Transverse colon (tissue), 4 donors: ENCODE results near the gene HADH. TPM values are rescaled to one million over a fixed set of nuclear protein-coding genes. Genes with fewer than 3 reads are reported as not detected.

Experiments used
- DNase-seq: peaks from one replicate; pipeline ENCODE4 v3.0.0-alpha.2; 2019
- H3K27ac ChIP-seq, 4 donors: fragments of 200-600 bp; sonication (generic); 2 replicates each; pipeline ENCODE4 v1.5.1; 2016 to 2018; ENCODE audit warnings: inconsistent platforms in 4 of 4
- H3K27me3 ChIP-seq: fragments of 200-600 bp; sonication (generic); 2 replicates; pipeline ENCODE4 v1.5.1; 2017; ENCODE audit warnings: inconsistent platforms
- H3K36me3 ChIP-seq, 4 donors: fragments of 200-600 bp; sonication (generic); 2 replicates each; pipeline ENCODE4 v1.5.1; 2017 to 2019; ENCODE audit warnings: inconsistent platforms in 4 of 4
- H3K4me1 ChIP-seq, 4 donors: fragments of 200-600 bp; sonication (generic); 2 replicates each; pipeline ENCODE4 v1.5.1; 2017 to 2020; ENCODE audit warnings: inconsistent platforms in 4 of 4
- H3K4me3 ChIP-seq, 4 donors: fragments of 200-600 bp; sonication (generic); 1 replicate in 1 of 4; 2 replicates in 3 of 4; pipeline versions ENCODE4 v1.5.1 to v1.6.1; 2017 to 2019; ENCODE audit warnings: inconsistent platforms in 4 of 4
- H3K9me3 ChIP-seq, 2 donors: fragments of 200-600 bp; sonication (generic); 2 replicates each; pipeline ENCODE4 v1.5.1; 2017 to 2019; ENCODE audit warnings: inconsistent platforms in 2 of 2
- EP300 ChIP-seq: sonication (generic); formaldehyde crosslinking; IDR thresholded peaks from one replicate; pipeline ENCODE4 v1.6.1; 2017; ENCODE audit warnings: antibody characterized with exemption, low read depth
- POLR2A ChIP-seq: fragments of 450-650 bp; IDR thresholded peaks from one replicate; pipeline ENCODE4 v1.6.1; 2016; ENCODE audit warnings: antibody characterized with exemption, mild to moderate bottlenecking, moderate library complexity
- POLR2AphosphoS5 ChIP-seq, 3 donors: sonication (generic); formaldehyde crosslinking; IDR thresholded peaks; one replicate each; pipeline ENCODE4 v1.6.1; 2016; ENCODE audit warnings: antibody characterized with exemption in 3 of 3
- WGBS, 2 donors: methylation state at CpG; one replicate each; pipeline ENCODE4 v1.1.5; 2018; ENCODE audit warnings: low coverage in 1 of 2; 5-methylcytosine and 5-hydroxymethylcytosine counted together
- in situ Hi-C, 4 donors: fragments of 200-750 bp; cut with MboI; loops; one replicate each; pipeline versions ENCODE4 v1.15.0 to v1.15.1; 2017; ENCODE audit warnings: low sequenced_read_pairs in 3 of 4, low pct_ligation_motif_present in 1 of 4, low pct_unique_long_range_greater_than_20kb in 1 of 4
- intact Hi-C: fragments of 100-400 bp; cut with DNase I; formaldehyde crosslinking; loops from one replicate; pipeline ENCODE4 v1.15.1; 2023; ENCODE audit warnings: low total_unique reads
- total RNA-seq, 4 donors: library from RNA; depleted of rRNA; stranded (reverse); fragments of >200 nt; gene quantifications; one replicate each; pipeline ENCODE4 v1.1.0, GENCODE V29; 2016
- TF ChIP-seq, protein P1 (sequence below), 5 experiments: fragments of 200-600 bp in 3 of 5; fragments of 450-650 bp in 2 of 5; sonication (generic) in 3 of 5; IDR thresholded peaks; 1 replicate in 2 of 5; 2 replicates in 3 of 5; pipeline ENCODE4 v1.5.1; 2016 to 2017; ENCODE audit warnings: antibody characterized with exemption in 5 of 5, inconsistent platforms in 3 of 5, mild to moderate bottlenecking in 2 of 5, moderate library complexity in 1 of 5

The HADH gene
- total RNA-seq, 4 donors from 2014 or later, result 47.5 to 135 (median 117) TPM

DNA sequence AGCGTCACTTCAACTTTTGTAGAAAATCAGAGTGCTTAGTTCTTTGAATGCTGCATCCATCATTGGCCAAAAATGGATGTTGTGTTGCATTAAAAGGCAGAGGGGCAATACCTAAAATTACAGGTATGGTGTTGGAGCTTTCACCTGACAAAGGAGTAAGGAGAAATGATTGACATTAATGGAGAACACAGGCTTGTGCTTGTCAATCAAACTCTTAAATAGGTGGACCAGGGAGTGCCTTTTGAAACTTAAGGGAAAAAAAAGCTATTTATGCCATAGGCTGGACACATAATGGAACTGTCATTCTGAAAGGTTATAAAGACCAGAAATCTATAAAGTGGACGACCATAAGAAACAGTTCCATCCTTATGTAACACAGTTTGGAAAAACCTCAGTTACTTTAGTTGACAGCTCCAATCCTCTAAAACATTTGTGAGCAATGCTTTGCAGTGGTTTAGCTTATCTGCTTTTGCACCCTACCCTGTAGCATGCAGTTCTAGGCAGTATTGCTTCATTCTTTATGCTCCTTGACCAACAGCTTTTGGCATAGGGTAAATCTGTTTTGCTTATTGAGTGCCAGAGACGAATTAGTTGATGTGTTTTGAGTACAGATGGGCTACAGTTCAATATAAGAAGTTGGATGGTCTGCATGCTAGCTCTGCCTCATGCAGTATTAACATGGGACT lies 2.4 kb downstream of the HADH start:
- WGBS, 2 donors, result 46 to 63% methylated on average over 2 to 3 of the region's 3 CpGs
- TF ChIP-seq POLR2AphosphoS5 (IDR thresholded peaks at IDR 0.05) (no peak), POLR2A (no peak), EP300 (no peak)
- TF ChIP-seq, protein P1, sequence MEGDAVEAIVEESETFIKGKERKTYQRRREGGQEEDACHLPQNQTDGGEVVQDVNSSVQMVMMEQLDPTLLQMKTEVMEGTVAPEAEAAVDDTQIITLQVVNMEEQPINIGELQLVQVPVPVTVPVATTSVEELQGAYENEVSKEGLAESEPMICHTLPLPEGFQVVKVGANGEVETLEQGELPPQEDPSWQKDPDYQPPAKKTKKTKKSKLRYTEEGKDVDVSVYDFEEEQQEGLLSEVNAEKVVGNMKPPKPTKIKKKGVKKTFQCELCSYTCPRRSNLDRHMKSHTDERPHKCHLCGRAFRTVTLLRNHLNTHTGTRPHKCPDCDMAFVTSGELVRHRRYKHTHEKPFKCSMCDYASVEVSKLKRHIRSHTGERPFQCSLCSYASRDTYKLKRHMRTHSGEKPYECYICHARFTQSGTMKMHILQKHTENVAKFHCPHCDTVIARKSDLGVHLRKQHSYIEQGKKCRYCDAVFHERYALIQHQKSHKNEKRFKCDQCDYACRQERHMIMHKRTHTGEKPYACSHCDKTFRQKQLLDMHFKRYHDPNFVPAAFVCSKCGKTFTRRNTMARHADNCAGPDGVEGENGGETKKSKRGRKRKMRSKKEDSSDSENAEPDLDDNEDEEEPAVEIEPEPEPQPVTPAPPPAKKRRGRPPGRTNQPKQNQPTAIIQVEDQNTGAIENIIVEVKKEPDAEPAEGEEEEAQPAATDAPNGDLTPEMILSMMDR (IDR thresholded peaks at IDR 0.05), result no peak
- no peaks in the 10 kb centered on the region for H3K27me3 ChIP-seq
- peak overlapping the region in 1 of 4 donors; percentile 64 for H3K4me3 ChIP-seq
- no peaks in the 10 kb centered on the region for H3K36me3 ChIP-seq
- H3K27ac ChIP-seq, result peak overlapping the region; percentile 89 to 97 (median 93)
- in situ Hi-C loops, result no loop called here
- H3K9me3 ChIP-seq, result no peaks in the 10 kb centered on the region
- no peak for DNase-seq
- intact Hi-C loops, result no loop called here
- H3K4me1 ChIP-seq, result peaks cover 25 to 59% (median 49%) of the 10 kb centered on the region in 4 donors

DNA sequence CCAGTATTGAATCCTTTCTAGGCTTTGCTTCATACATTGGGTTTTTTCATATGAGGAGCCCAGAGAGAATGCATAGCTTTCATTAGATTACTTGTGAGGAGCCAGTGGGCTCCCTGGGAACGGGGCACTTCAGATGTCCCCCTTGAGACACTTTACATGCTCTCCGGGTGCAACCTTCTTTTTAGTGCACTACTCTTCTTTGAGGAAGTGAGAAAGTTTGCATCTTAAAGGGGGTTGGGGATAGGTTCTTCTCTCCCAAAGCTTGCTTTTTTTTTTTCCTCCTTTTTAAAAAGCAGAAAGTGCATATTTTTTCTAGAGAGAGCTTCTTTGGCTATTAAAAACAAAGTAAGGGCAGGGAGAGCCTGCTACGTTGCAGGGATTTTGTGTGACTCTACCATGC lies 4.3 kb downstream of the HADH start:
- H3K27me3 ChIP-seq, result no peaks in the 10 kb centered on the region
- H3K9me3 ChIP-seq, result no peaks in the 10 kb centered on the region
- intact Hi-C loops (no loop called here), in situ Hi-C loops (no loop called here)
- DNase-seq, result no peak
- H3K36me3 ChIP-seq, result no peaks in the 10 kb centered on the region
- H3K27ac ChIP-seq, result peak overlapping the region in 1 of 4 donors; percentile 17
- no peak for TF ChIP-seq POLR2AphosphoS5 (IDR thresholded peaks at IDR 0.05)
- TF ChIP-seq POLR2A, result no peak
- TF ChIP-seq, protein P1 (IDR thresholded peaks at IDR 0.05), result no peak
- WGBS, 2 donors, result 53 to 63% methylated on average over 3 of the region's 3 CpGs
- H3K4me1 ChIP-seq, result peaks cover 25 to 58% (median 40%) of the 10 kb centered on the region in 4 donors
- no peak overlapping the region for H3K4me3 ChIP-seq

DNA sequence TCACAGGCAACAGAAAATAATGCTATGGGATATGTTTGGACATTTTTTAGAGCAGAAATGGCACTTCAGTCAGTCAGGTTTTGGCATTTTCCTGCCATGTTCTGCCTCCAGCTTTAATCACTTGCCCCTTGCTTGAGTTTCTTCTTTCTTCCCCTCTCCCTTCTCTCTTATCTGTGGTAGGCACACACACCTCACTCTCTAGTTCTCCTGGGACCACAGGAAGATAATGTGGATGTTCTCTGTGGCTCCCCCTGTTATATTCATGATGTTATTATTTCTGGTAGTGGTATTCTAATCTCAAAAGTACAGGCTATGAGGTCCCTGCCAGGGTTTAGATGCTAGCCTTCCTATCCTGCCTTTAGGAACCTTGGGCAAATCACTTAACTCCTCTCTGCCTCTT lies 5.2 kb downstream of the HADH start:
- H3K27ac ChIP-seq, result no peak overlapping the region

DNA sequence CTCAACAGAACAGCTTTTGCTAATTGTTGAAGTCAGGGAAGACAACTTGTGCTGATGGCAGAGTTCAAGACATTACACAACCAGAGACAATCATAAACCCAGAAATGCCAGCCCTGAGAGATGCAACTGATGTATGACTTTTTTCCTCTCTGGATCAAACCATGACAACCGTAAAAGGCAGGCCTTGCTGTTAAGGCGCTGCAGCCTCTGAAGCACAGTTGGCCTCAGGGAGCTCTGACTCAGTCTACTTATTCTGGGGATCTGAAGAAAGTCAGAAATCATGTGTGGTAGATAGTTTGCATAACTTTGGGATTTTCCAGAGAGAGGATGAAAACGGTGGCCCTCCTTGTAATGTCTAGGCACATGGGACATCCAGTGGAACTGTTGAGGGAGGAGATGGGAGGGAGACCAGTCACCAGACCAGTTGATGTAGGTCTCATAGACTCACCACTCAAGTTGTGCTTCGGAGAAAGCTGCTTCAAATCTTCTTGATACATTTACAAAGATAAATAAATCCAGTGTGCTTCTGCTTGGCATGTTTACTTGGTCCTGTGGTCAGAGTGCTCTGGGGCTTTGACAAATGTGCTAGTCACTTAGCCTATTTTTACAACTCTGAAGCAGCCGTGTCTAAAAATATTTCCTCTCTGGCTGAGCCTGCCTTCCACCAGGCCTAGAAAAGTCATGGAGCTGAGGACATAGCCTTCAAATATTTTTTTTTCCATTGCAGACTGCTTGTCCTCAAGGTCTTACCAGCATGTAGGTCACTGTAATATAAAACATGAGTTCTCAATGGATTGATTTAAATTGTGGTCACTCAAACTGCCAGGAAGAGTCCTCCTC lies 7.5 kb downstream of the HADH start:
- intact Hi-C loops, result no loop called here
- H3K9me3 ChIP-seq, result no peaks in the 10 kb centered on the region
- peak overlapping the region; percentile 55 to 81 (median 64) for H3K27ac ChIP-seq
- no peak for DNase-seq
- H3K4me3 ChIP-seq, result no peak overlapping the region
- peaks cover 0 to 4% (median 0%) of the 10 kb centered on the region in 4 donors for H3K36me3 ChIP-seq
- in situ Hi-C loops, result no loop called here
- 68 to 77% methylated on average over 2 to 5 of the region's 5 CpGs for WGBS, 2 donors
- peaks cover 19 to 40% (median 23%) of the 10 kb centered on the region in 4 donors for H3K4me1 ChIP-seq
- TF ChIP-seq POLR2AphosphoS5 (IDR thresholded peaks at IDR 0.05), result peak; percentile 35 to 65 (median 55)
- no peak for TF ChIP-seq POLR2A
- no peaks in the 10 kb centered on the region for H3K27me3 ChIP-seq

More for the DNA sequence above, 5.2 kb downstream of the HADH start:
- Histone ChIP-seq H3K9me3 (no peaks in the 10 kb centered on the region), H3K4me3 (no peak overlapping the region), H3K4me1 (peaks cover 23 to 55% (median 37%) of the 10 kb centered on the region in 4 donors), H3K27me3 (no peaks in the 10 kb centered on the region), H3K36me3 (no peaks in the 10 kb centered on the region)
- DNase-seq, result no peak
- TF ChIP-seq, protein P1 (IDR thresholded peaks at IDR 0.05), result no peak
- TF ChIP-seq EP300 (no peak), POLR2A (no peak), POLR2AphosphoS5 (IDR thresholded peaks at IDR 0.05) (no peak)
- intact Hi-C loops, result no loop called here
- in situ Hi-C loops, result no loop called here
